ENCODE results near the gene FYN. TPM values are rescaled to one million over a fixed set of nuclear protein-coding genes. Genes with fewer than 3 reads are reported as not detected.

FYN gene
- total RNA-seq, 1 donor from 2014 or later: 474 TPM

- no peak for DNase-seq (ENCODE audit: low spot score)
- H3K4me3 Mint-ChIP-seq (ENCODE audit: unreplicated experiment): peak overlapping the region; percentile 17
Measured at GRCh38 chr6:111823831-111824607, 49.2 kb downstream of the FYN start.

GRCh38 chr6:111823012-111823411, 50.2 kb downstream of the FYN start:
- Mint-ChIP-seq H3K9me3 (ENCODE audit: unreplicated experiment) (no peaks in the 10 kb centered on the region), H3K4me3 (ENCODE audit: unreplicated experiment) (no peak overlapping the region), H3K36me3 (ENCODE audit: low read depth, unreplicated experiment) (peaks cover 18% of the 10 kb centered on the region), H3K4me1 (ENCODE audit: unreplicated experiment) (peaks cover 39% of the 10 kb centered on the region), H3K27me3 (ENCODE audit: unreplicated experiment) (peaks cover 4% of the 10 kb centered on the region), H3K27ac (ENCODE audit: unreplicated experiment) (no peak overlapping the region)
- DNase-seq (ENCODE audit: low spot score): no peak
- TF ChIP-seq CTCF (IDR thresholded peaks at IDR 0.05; ENCODE audit: unreplicated experiment): no peak

More at GRCh38 chr6:111823831-111824607, 49.2 kb downstream of the FYN start:
- H3K27ac Mint-ChIP-seq (ENCODE audit: unreplicated experiment): peak overlapping the region; percentile 75
- H3K9me3 Mint-ChIP-seq (ENCODE audit: unreplicated experiment): no peaks in the 10 kb centered on the region
- peaks cover 3% of the 10 kb centered on the region for H3K27me3 Mint-ChIP-seq (ENCODE audit: unreplicated experiment)
- no peak for TF ChIP-seq CTCF (IDR thresholded peaks at IDR 0.05; ENCODE audit: unreplicated experiment)
- peaks cover 33% of the 10 kb centered on the region for H3K4me1 Mint-ChIP-seq (ENCODE audit: unreplicated experiment)
- peaks cover 14% of the 10 kb centered on the region for H3K36me3 Mint-ChIP-seq (ENCODE audit: low read depth, unreplicated experiment)

- Mint-ChIP-seq H3K4me1 (ENCODE audit: unreplicated experiment) (peaks cover 22% of the 10 kb centered on the region), H3K27ac (ENCODE audit: unreplicated experiment) (no peak overlapping the region), H3K4me3 (ENCODE audit: unreplicated experiment) (no peak overlapping the region), H3K36me3 (ENCODE audit: low read depth, unreplicated experiment) (peaks cover 12% of the 10 kb centered on the region), H3K9me3 (ENCODE audit: unreplicated experiment) (no peaks in the 10 kb centered on the region), H3K27me3 (ENCODE audit: unreplicated experiment) (peaks cover 1% of the 10 kb centered on the region)
- DNase-seq (ENCODE audit: low spot score): no peak
- no peak for TF ChIP-seq CTCF (IDR thresholded peaks at IDR 0.05; ENCODE audit: unreplicated experiment)
Measured at GRCh38 chr6:111819458-111819857, 53.8 kb downstream of the FYN start.

- no peak for TF ChIP-seq CTCF (IDR thresholded peaks at IDR 0.05; ENCODE audit: unreplicated experiment)
- H3K4me3 Mint-ChIP-seq (ENCODE audit: unreplicated experiment): no peak overlapping the region
- H3K27me3 Mint-ChIP-seq (ENCODE audit: unreplicated experiment): peaks cover 1% of the 10 kb centered on the region
- H3K4me1 Mint-ChIP-seq (ENCODE audit: unreplicated experiment): peaks cover 17% of the 10 kb centered on the region
- H3K9me3 Mint-ChIP-seq (ENCODE audit: unreplicated experiment): no peaks in the 10 kb centered on the region
- DNase-seq (ENCODE audit: low spot score): no peak
- no peak overlapping the region for H3K27ac Mint-ChIP-seq (ENCODE audit: unreplicated experiment)
- peaks cover 17% of the 10 kb centered on the region for H3K36me3 Mint-ChIP-seq (ENCODE audit: low read depth, unreplicated experiment)
Measured at GRCh38 chr6:111818539-111819226, 54.6 kb downstream of the FYN start.
